ENCODE results near the gene PDC.

DNA sequence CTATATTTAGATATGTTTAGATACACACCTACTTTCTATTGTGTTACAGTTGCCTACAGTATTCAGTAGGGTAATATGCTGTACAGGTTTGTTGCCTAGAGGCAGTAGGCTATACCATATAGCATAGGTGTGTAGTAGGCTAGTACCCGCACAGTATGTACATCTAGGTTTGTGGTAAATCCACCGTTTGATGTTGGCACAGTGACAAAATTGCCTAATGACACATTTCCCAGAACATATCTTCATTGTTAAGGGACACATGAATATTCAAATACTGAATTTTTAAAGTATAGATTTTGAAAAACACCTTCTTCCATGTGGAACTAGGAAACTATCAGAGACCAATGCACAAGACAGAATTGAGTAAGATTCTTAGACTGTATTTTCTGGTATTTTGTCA is 22.6 kb upstream of the PDC start:
- TF ChIP-seq POLR2A (IDR thresholded peaks at IDR 0.05), result no peak
- TF ChIP-seq, protein P1, sequence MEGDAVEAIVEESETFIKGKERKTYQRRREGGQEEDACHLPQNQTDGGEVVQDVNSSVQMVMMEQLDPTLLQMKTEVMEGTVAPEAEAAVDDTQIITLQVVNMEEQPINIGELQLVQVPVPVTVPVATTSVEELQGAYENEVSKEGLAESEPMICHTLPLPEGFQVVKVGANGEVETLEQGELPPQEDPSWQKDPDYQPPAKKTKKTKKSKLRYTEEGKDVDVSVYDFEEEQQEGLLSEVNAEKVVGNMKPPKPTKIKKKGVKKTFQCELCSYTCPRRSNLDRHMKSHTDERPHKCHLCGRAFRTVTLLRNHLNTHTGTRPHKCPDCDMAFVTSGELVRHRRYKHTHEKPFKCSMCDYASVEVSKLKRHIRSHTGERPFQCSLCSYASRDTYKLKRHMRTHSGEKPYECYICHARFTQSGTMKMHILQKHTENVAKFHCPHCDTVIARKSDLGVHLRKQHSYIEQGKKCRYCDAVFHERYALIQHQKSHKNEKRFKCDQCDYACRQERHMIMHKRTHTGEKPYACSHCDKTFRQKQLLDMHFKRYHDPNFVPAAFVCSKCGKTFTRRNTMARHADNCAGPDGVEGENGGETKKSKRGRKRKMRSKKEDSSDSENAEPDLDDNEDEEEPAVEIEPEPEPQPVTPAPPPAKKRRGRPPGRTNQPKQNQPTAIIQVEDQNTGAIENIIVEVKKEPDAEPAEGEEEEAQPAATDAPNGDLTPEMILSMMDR (IDR thresholded peaks at IDR 0.05), result no peak

Data from heart left ventricle (tissue), 13 donors.